Stimulated activated naive CD4-positive, alpha-beta T cell treated with Interleukin-2 at 50 U/mL for 16 hours (primary cell): ENCODE results near the gene GPSM1.

ENCODE experiments used
- DNase-seq: peaks from one replicate; lab custom pipeline; 2025; lab: John Stamatoyannopoulos, UW

The GPSM1 gene

GRCh38 chr9:136304456-136304855 is 22.9 kb upstream of the GPSM1 start:
- no peak for DNase-seq

GRCh38 chr9:136304981-136305380 is 22.4 kb upstream of the GPSM1 start:
- DNase-seq: no peak

GRCh38 chr9:136305804-136306203 is 21.5 kb upstream of the GPSM1 start:
- DNase-seq: no peak

GRCh38 chr9:136306211-136307208 is 20.8 kb upstream of the GPSM1 start:
- DNase-seq: no peak

GRCh38 chr9:136307215-136307750 is 20.1 kb upstream of the GPSM1 start:
- no peak for DNase-seq

- DNase-seq: no peak
These were observed 19.2 kb upstream of the GPSM1 start for GRCh38 chr9:136308006-136308701.

GRCh38 chr9:136308702-136309053 is 18.7 kb upstream of the GPSM1 start:
- DNase-seq: no peak

GRCh38 chr9:136309101-136309801 is 18.1 kb upstream of the GPSM1 start:
- DNase-seq: no peak

GRCh38 chr9:136309806-136310220 is 17.5 kb upstream of the GPSM1 start:
- no peak for DNase-seq

- no peak for DNase-seq
These were observed 16.9 kb upstream of the GPSM1 start for GRCh38 chr9:136310273-136311030.

GRCh38 chr9:136311051-136312008 is 16.0 kb upstream of the GPSM1 start:
- DNase-seq: no peak

- no peak for DNase-seq
These were observed 15.3 kb upstream of the GPSM1 start for GRCh38 chr9:136312009-136312375.

- no peak for DNase-seq
These were observed 14.9 kb upstream of the GPSM1 start for GRCh38 chr9:136312436-136312835.

GRCh38 chr9:136313111-136314055 is 14.0 kb upstream of the GPSM1 start:
- no peak for DNase-seq

- DNase-seq: no peak
These were observed 13.3 kb upstream of the GPSM1 start for GRCh38 chr9:136314056-136314416.

- DNase-seq: no peak
These were observed 12.4 kb upstream of the GPSM1 start for GRCh38 chr9:136314944-136315343.

GRCh38 chr9:136316271-136316751 is 11.0 kb upstream of the GPSM1 start:
- DNase-seq: no peak

- DNase-seq: no peak
These were observed 10.3 kb upstream of the GPSM1 start for GRCh38 chr9:136316896-136317676.
